CD4-positive, alpha-beta memory T cell (primary cell): ENCODE results near the gene MICALL2. TPM values are rescaled to one million over a fixed set of nuclear protein-coding genes. Genes with fewer than 3 reads are reported as not detected.

Source experiments
- CTCF ChIA-PET: fragments of 350-600 bp; sonication (Branson Sonifier 250); formaldehyde crosslinking; loops from one replicate; lab custom pipeline; 2021; ENCODE audit warnings: inconsistent platforms; ENCODE audit not compliant: partially characterized antibody; lab: Charles Lee
- POLR2A ChIA-PET: fragments of 350-600 bp; sonication (Branson Sonifier 250); formaldehyde crosslinking; loops from one replicate; lab custom pipeline; 2021; ENCODE audit not compliant: partially characterized antibody; lab: Charles Lee
- DNase-seq, 5 donors: peaks; one replicate each; pipeline versions ENCODE4 v3.0.0 to v3.0.0-alpha.2; 2020 to 2022; ENCODE audit warnings: mixed read lengths in 1 of 5
- H3K27ac ChIP-seq: one replicate; pipeline ENCODE4 v1.7.0; 2013; ENCODE audit warnings: low read depth, low read length
- H3K27me3 ChIP-seq: 2 replicates; pipeline ENCODE4 v1.7.0; 2013; ENCODE audit warnings: mild to moderate bottlenecking, low read length, moderate library complexity; ENCODE audit not compliant: insufficient read depth
- H3K36me3 ChIP-seq: 2 replicates; pipeline ENCODE4 v1.7.0; 2013; ENCODE audit warnings: mild to moderate bottlenecking, low read length, moderate library complexity; ENCODE audit not compliant: insufficient read depth
- H3K4me1 ChIP-seq: 2 replicates; pipeline ENCODE4 v1.7.0; 2013; ENCODE audit warnings: mild to moderate bottlenecking, low read length, moderate library complexity; ENCODE audit not compliant: insufficient read depth
- H3K4me3 ChIP-seq, 2 donors: one replicate each; pipeline ENCODE4 v1.7.0; 2013; ENCODE audit warnings: low read length in 2 of 2, mild to moderate bottlenecking in 1 of 2
- H3K9me3 ChIP-seq, 2 donors: one replicate each; pipeline ENCODE4 v1.7.0; 2013; ENCODE audit warnings: low read length in 2 of 2, control low read depth in 1 of 2; ENCODE audit not compliant: control insufficient read depth in 1 of 2
- H3K27ac Mint-ChIP-seq, 7 donors: one replicate each; pipeline ENCODE4 v1.8.0; 2020 to 2021; ENCODE audit warnings: mixed read lengths in 7 of 7, mild to moderate bottlenecking in 6 of 7, inconsistent platforms in 3 of 7, moderate library complexity in 3 of 7
- H3K27me3 Mint-ChIP-seq, 2 donors: one replicate each; pipeline ENCODE4 v1.8.0; 2020 to 2021; ENCODE audit warnings: mixed read lengths in 2 of 2
- H3K36me3 Mint-ChIP-seq, 2 donors: one replicate each; pipeline ENCODE4 v1.8.0; 2020 to 2021; ENCODE audit warnings: mixed read lengths in 2 of 2, inconsistent platforms in 1 of 2, mild to moderate bottlenecking in 1 of 2
- H3K4me1 Mint-ChIP-seq, 4 donors: one replicate each; pipeline ENCODE4 v1.8.0; 2020 to 2021; ENCODE audit warnings: mixed read lengths in 4 of 4, mild to moderate bottlenecking in 1 of 4
- H3K4me3 Mint-ChIP-seq, 8 donors: one replicate each; pipeline ENCODE4 v1.8.0; 2020 to 2021; ENCODE audit warnings: mixed read lengths in 8 of 8, mild to moderate bottlenecking in 7 of 8, moderate library complexity in 6 of 8, inconsistent platforms in 3 of 8
- H3K9me3 Mint-ChIP-seq, 8 donors: one replicate each; pipeline ENCODE4 v1.8.0; 2020 to 2021; ENCODE audit warnings: mixed read lengths in 8 of 8, mild to moderate bottlenecking in 5 of 8, inconsistent platforms in 3 of 8, moderate library complexity in 1 of 8
- intact Hi-C: fragments of 100-400 bp; cut with micrococcal nuclease; formaldehyde crosslinking; loops from one replicate; pipeline ENCODE4 v1.15.1; 2023
- polyA plus RNA-seq, 2 donors: library from polyadenylated mRNA; unstranded; fragments of 300-500 nt; fragmentation: Illumina TruSeq; gene quantifications; one replicate each; pipeline ENCODE4 v1.2.3, GENCODE V29; 2021
- total RNA-seq, 2 experiments: library from RNA; stranded (reverse); gene quantifications; one replicate each; pipeline ENCODE4 v1.2.3, GENCODE V29; 2021

Gene MICALL2
- total and polyA plus RNA-seq, 4 experiments from 2014 or later: 0.44 to 3.3 (median 2.6) TPM; not detected in 1

DNA sequence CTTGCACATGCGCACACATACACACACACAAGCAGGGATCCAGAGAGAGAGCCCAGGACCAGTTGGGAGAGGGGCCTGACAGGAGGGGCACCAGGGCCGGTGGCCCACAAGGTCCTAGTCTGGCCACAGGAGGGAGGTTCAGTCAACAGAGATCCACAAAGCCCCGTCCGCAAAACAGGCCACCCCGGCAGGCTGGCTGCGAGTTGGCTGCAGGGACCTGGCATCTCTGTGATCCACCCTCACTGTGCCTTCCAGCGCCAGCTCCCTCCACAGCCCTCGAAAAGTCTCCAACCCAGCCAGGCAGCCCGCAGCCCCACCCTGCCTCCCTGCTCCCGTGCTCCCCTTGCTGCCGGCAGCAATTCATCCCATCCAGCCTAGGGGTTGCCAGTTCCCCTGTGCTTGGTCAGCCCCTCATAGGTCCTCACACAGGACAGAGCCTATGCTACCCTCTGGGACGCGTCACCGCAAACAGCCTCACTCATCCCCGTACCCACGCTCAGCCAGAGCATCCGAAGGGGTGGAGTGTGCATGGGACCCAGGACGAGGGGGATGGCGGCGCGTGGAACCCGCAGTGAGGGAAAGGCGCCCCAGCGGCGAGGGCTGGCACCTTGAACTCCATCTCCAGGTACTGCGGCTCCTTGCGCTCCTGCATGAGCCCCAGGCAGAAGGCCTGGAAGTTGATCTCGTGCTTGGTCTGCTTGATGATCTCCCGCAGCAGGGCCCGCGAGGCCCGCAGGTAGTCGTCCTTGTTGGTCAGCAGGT, 37.4 kb upstream of the MICALL2 start:
- Histone ChIP-seq H3K4me3 (no peak overlapping the region), H3K27ac (no peak overlapping the region), H3K4me1 (peaks cover 4% of the 10 kb centered on the region), H3K36me3 (peaks cover 39% of the 10 kb centered on the region), H3K9me3 (no peaks in the 10 kb centered on the region), H3K27me3 (no peaks in the 10 kb centered on the region)
- Mint-ChIP-seq H3K9me3 (no peaks in the 10 kb centered on the region), H3K36me3 (peaks cover 20 to 41% of the 10 kb centered on the region in 2 donors), H3K4me3 (no peak overlapping the region), H3K27me3 (no peaks in the 10 kb centered on the region), H3K27ac (peak overlapping the region in 1 of 7 donors; percentile 60), H3K4me1 (peaks cover 6 to 9% (median 8%) of the 10 kb centered on the region in 4 donors)
- intact Hi-C loops: no loop called here
- DNase-seq: no peak
- ChIA-PET CTCF (no interaction called here), POLR2A (no interaction called here)

- H3K27me3 Mint-ChIP-seq: no peaks in the 10 kb centered on the region
- H3K27ac ChIP-seq: no peak overlapping the region
- H3K4me3 Mint-ChIP-seq: no peak overlapping the region
- H3K4me1 ChIP-seq: no peaks in the 10 kb centered on the region
- peaks cover 38% of the 10 kb centered on the region for H3K36me3 ChIP-seq
- ChIA-PET CTCF (interaction anchor here (3.4 kb wide), 1 partner anchor 21 kb away, joined by 10 read pairs; no protein-coding TSS in a partner anchor), POLR2A (interaction anchor here (0.9 kb wide), 1 partner anchor 9 kb away, joined by 3 read pairs; the partner anchor contains the start of gene INTS1)
- H3K4me3 ChIP-seq: no peak overlapping the region
- peak in 1 of 5 donors; percentile 23 for DNase-seq
- peaks cover under 1 to 6% (median 4%) of the 10 kb centered on the region in 4 donors for H3K4me1 Mint-ChIP-seq
- intact Hi-C loops: no loop called here
- no peak overlapping the region for H3K27ac Mint-ChIP-seq
- peaks cover 20 to 45% of the 10 kb centered on the region in 2 donors for H3K36me3 Mint-ChIP-seq
- no peaks in the 10 kb centered on the region for H3K27me3 ChIP-seq
- H3K9me3 Mint-ChIP-seq: no peaks in the 10 kb centered on the region
- no peaks in the 10 kb centered on the region for H3K9me3 ChIP-seq
Observed at GRCh38 chr7:1495564-1496242, 36.4 kb upstream of the MICALL2 start.

DNA sequence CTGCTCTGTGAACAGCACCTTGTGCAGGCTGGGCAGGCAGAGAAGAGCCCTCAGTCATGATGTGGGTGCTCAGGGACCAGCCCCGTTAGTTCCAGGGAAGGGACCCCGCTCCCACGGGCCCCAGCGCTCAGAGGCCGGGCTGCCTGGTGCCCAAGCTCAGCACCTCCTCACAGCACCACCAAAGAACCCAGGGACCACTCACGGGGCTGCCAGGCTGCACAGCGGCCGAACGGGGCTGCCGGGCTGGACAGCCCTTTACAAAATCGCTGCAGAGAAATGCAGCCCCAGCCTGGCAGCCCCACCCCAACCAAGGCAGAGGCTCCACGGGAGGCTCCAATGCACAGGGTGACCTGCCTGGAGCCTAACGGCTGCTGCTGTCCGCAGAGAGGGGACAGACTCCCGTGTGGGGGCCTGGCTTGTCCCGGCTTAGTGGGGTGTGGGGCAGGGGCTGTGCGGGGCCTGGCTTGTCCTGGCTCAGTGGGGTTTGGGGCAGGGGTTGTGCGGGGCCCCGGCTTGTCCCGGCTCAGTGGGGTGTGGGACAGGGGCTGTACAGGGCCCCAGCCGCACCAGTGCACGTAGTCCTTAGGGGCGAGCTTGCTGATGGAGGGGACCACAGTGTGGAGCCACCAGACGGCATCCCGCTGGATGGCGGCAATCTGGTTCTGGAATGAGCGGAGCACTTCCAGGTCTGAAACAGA, 35.7 kb upstream of the MICALL2 start:
- Mint-ChIP-seq H3K36me3 (peaks cover 20 to 42% of the 10 kb centered on the region in 2 donors), H3K4me3 (no peak overlapping the region), H3K27me3 (no peaks in the 10 kb centered on the region), H3K9me3 (no peaks in the 10 kb centered on the region), H3K4me1 (peaks cover 0 to 4% (median 2%) of the 10 kb centered on the region in 4 donors), H3K27ac (no peak overlapping the region)
- ChIA-PET CTCF (interaction anchor here (3.4 kb wide), 1 partner anchor 21 kb away, joined by 10 read pairs; no protein-coding TSS in a partner anchor), POLR2A (interaction anchor here (0.9 kb wide), 1 partner anchor 9 kb away, joined by 3 read pairs; the partner anchor contains the start of gene INTS1)
- H3K4me1 ChIP-seq: no peaks in the 10 kb centered on the region
- no peak overlapping the region for H3K27ac ChIP-seq
- no peaks in the 10 kb centered on the region for H3K27me3 ChIP-seq
- DNase-seq: peak in 1 of 5 donors; percentile 19
- peaks cover 38% of the 10 kb centered on the region for H3K36me3 ChIP-seq
- no peak overlapping the region for H3K4me3 ChIP-seq
- intact Hi-C loops: no loop called here
- H3K9me3 ChIP-seq: no peaks in the 10 kb centered on the region

DNA sequence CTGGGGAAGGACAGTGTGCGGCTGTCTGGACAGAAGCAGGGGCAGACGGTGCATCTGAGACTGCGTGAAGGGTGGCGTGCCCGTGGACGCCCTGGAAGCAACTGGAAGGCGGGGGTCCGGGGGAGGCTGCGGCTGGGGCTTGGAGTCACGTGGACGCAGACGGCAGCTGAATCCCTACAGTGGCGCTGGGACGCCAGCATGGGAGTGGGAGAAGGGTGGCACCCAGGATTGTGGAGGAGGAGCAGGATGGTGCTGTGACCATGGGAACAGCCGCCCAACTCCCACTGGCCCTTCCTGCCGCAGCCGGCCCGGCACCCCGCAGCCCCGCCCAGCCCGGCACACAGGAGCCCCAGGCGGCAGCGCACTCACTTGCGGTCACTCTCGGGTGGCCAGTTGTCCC, 35.2 kb upstream of the MICALL2 start:
- CTCF ChIA-PET: interaction anchor here (3.4 kb wide), 1 partner anchor 20 kb away, joined by 10 read pairs; no protein-coding TSS in a partner anchor
- Histone ChIP-seq H3K9me3 (no peaks in the 10 kb centered on the region), H3K4me3 (no peak overlapping the region), H3K36me3 (peaks cover 34% of the 10 kb centered on the region), H3K4me1 (no peaks in the 10 kb centered on the region), H3K27me3 (no peaks in the 10 kb centered on the region), H3K27ac (no peak overlapping the region)
- Mint-ChIP-seq H3K4me3 (no peak overlapping the region), H3K27me3 (no peaks in the 10 kb centered on the region), H3K4me1 (peaks cover 0 to 4% (median 2%) of the 10 kb centered on the region in 4 donors), H3K36me3 (peaks cover 20 to 44% of the 10 kb centered on the region in 2 donors), H3K9me3 (no peaks in the 10 kb centered on the region), H3K27ac (no peak overlapping the region)
- POLR2A ChIA-PET: no interaction called here
- intact Hi-C loops: no loop called here
- DNase-seq: peak in 1 of 5 donors; percentile 31

- Mint-ChIP-seq H3K36me3 (peaks cover 25 to 50% of the 10 kb centered on the region in 2 donors), H3K27ac (no peak overlapping the region), H3K4me1 (peaks cover 0 to 4% (median 3%) of the 10 kb centered on the region in 4 donors), H3K27me3 (no peaks in the 10 kb centered on the region), H3K9me3 (no peaks in the 10 kb centered on the region), H3K4me3 (no peak overlapping the region)
- POLR2A ChIA-PET: interaction anchor here (1.0 kb wide), 1 partner anchor 20 kb away, joined by 3 read pairs; no protein-coding TSS in a partner anchor
- peak in 1 of 5 donors; percentile 13 for DNase-seq
- no peaks in the 10 kb centered on the region for H3K27me3 ChIP-seq
- no peak overlapping the region for H3K27ac ChIP-seq
- CTCF ChIA-PET: interaction anchor here (3.4 kb wide), 1 partner anchor 19 kb away, joined by 10 read pairs; no protein-coding TSS in a partner anchor
- H3K4me1 ChIP-seq: no peaks in the 10 kb centered on the region
- H3K36me3 ChIP-seq: peaks cover 39% of the 10 kb centered on the region
- no peak overlapping the region for H3K4me3 ChIP-seq
- no peaks in the 10 kb centered on the region for H3K9me3 ChIP-seq
- intact Hi-C loops: no loop called here
Observed at GRCh38 chr7:1493571-1493970, 34.3 kb upstream of the MICALL2 start.

GRCh38 chr7:1493129-1493528, 33.9 kb upstream of the MICALL2 start:
- POLR2A ChIA-PET: interaction anchor here (1.0 kb wide), 1 partner anchor 19 kb away, joined by 3 read pairs; no protein-coding TSS in a partner anchor
- Histone ChIP-seq H3K9me3 (no peaks in the 10 kb centered on the region), H3K27ac (no peak overlapping the region), H3K36me3 (peaks cover 41% of the 10 kb centered on the region), H3K4me3 (no peak overlapping the region), H3K27me3 (no peaks in the 10 kb centered on the region), H3K4me1 (no peaks in the 10 kb centered on the region)
- intact Hi-C loops: no loop called here
- Mint-ChIP-seq H3K36me3 (peaks cover 27 to 53% of the 10 kb centered on the region in 2 donors), H3K4me3 (no peak overlapping the region), H3K27ac (no peak overlapping the region), H3K9me3 (no peaks in the 10 kb centered on the region), H3K27me3 (no peaks in the 10 kb centered on the region), H3K4me1 (peaks cover 0 to 5% (median 4%) of the 10 kb centered on the region in 4 donors)
- DNase-seq: no peak
- CTCF ChIA-PET: interaction anchor here (3.4 kb wide), 1 partner anchor 19 kb away, joined by 10 read pairs; no protein-coding TSS in a partner anchor
